HG03460 (cell line): ENCODE results near the gene LMAN1.

Experiments used
- ATAC-seq: cut with Tn5 transposase; IDR thresholded peaks from one replicate; pipeline ENCODE4 v1.9.1; 2021; ENCODE audit not compliant: unreplicated experiment

Gene LMAN1

DNA sequence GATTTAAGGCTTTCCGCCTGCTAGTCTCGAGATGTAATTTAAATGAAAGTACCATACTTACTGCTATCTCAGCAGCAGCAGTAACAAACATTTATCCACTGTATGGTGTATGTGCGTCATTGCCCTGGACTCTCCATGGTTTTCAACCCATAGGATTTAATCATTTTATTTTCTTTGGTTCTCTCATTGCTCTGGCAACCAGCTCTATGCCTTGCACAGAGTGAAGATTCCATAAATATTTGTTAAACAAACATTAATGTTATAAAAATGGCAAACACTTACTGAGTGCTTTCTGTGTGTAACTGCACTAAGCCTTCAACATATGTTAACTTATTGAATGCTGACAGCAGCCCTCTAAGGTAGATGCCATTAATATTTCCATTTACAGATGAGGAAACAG lies 1.3 kb upstream of the LMAN1 start:
- ATAC-seq = no peak

GRCh38 chr18:59359576-59359952 lies 499 bp upstream of the LMAN1 start:
- ATAC-seq = peak; percentile 13

GRCh38 chr18:59358414-59358711 lies 702 bp downstream of the LMAN1 start:
- ATAC-seq = no peak

DNA sequence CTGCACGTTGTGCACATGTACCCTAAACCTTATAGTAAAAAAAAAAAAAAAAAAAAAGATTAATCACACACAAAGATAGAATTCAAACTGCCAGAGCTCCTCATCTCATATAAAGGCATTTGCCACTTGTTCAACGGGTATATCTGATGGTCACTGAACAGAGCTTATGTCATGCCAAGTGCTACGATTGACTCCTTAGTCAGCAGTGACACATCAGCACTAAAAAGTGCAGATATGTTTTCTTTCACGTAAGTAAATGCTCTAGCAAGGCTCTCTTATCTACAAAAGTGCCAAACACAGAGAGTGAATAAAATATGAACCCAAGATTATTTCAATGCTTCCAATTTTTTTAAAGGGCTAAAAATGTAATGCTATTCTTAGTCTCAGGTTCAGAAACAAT lies 1.1 kb downstream of the LMAN1 start:
- ATAC-seq = no peak

- ATAC-seq = no peak
Observed at GRCh38 chr18:59354731-59355130, 4.3 kb downstream of the LMAN1 start.

DNA sequence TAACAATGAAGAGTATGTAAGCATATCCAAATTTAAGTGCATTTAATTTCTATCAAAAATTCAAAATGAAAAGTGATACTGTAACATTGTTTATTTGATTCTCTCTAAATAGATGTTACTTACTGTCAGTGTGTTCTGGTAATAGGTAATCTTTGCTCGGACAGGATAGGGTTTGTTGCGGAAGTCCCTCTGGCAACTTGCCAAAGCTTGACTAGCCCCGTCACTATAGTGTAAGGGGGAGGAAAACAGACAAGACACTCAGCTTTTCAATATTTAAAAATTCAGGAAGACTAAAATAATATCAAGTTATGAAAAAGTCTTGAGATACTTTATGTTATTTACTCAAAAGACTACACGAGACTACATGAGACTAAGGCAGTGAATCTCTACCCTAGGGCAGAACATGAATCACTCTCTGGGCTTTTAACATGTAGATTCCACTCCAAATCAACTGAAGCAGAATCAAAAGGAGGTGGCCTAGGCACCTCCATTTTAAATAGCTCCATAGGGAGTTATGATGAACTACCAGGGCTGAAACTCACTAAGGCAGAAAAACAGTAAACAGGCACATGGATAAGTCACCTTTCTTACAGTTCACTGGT lies 5.9 kb downstream of the LMAN1 start:
- ATAC-seq = no peak

GRCh38 chr18:59352250-59352855 lies 6.7 kb downstream of the LMAN1 start:
- ATAC-seq = no peak

DNA sequence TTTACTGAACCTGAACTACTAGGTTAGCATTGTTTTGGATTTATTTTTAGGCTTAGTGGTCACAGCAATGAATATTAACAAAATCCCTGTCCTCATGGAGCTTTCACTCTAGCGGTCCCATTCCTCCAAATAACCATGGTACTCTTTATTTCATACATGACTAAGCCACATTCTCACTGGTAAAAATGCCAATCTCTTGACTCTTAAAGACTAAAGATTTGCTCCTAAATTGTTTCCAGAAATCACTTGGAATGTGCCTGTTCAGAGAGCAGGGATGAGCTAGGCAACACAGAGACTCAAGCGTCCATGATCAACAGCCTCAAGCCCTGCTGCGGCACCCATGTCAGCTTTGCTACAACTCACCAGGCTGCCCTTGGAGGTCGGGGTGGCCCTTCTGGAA lies 13.5 kb downstream of the LMAN1 start:
- no peak for ATAC-seq

- ATAC-seq = no peak
Observed at GRCh38 chr18:59344996-59345395, 14.1 kb downstream of the LMAN1 start.

- no peak for ATAC-seq
Observed at GRCh38 chr18:59343926-59344325, 15.1 kb downstream of the LMAN1 start.

- ATAC-seq = no peak
Observed at GRCh38 chr18:59340817-59341216, 18.2 kb downstream of the LMAN1 start.

- no peak for ATAC-seq
Observed at GRCh38 chr18:59340312-59340711, 18.8 kb downstream of the LMAN1 start.

- no peak for ATAC-seq
Observed at GRCh38 chr18:59332986-59333385, 26.1 kb downstream of the LMAN1 start.

DNA sequence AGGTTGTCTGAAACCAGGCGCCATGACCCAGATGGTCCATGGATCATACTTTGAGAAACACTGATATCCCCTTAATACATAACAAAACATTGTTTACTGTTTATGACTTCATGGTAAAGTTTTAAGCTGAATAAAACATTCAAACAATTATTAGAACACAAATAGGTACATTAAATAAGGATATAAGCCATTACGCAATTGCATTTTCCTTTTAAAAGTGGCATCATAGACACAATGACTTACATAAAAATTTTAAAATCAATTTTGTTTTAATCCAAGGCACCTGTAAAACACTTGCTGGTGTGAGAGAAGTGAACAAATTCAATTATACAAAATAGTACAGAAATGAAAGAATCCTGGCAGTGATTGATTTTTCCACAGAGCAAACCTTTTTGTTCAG lies 30.4 kb downstream of the LMAN1 start:
- no peak for ATAC-seq

GRCh38 chr18:59325965-59326364 lies 33.1 kb downstream of the LMAN1 start:
- ATAC-seq = no peak

DNA sequence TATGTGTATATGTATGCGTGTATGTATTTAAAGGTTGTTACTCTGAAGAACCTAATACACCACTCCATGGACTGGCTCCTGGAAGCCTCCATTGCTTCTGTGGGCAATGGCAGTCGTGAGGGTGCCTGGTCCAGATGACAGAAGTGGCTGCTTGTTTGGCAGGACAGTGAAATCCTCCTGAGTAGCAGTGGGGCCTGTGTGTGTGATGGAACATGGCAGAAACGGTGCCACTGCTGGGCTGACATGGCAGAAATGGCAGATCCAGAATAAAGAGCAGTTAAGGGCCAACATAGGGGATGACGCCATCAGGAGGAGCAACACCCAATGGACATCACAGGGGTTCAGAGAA lies 34.5 kb downstream of the LMAN1 start:
- no peak for ATAC-seq

DNA sequence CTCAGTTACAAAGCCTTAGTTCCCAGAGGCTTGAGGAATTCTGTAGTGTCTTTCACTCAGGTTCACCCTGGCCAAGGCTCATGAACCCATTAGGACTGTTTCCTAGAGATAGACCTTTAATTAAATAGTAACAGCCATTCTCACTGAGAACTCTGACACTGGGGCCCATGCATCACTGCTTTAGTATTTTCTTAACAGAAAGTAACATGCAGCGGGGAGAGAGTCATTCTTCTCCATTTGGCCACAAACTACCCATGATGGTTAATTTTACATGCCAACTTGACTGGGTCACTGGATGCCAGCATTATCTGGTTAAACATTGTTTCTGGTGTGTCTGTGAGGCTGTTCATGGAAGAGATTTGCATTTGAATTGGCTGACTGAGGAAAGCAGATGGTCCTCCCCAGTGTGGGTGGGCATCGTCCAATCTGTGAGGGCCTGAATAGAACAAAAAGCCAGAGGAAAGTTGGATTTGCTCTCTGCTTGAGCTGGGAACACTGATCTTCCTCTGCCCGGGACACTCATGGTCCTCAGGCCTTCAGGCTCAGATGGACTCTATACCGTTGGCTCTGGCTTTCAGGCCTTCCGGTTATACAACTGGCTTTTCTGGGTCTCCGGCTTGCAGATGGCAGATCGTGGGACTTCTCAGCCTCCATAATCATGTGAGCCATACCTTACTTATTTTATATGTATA lies 35.0 kb downstream of the LMAN1 start:
- ATAC-seq = no peak

GRCh38 chr18:59318460-59319050 lies 40.5 kb downstream of the LMAN1 start, which contains the start of gene CPLX4:
CPLX4 (minus strand) TSS chr18:59318649; CDS start chr18:59318462, 187 bp downstream.
- no peak for ATAC-seq

GRCh38 chr18:59311631-59312030 lies 47.4 kb downstream of the LMAN1 start:
- ATAC-seq = no peak

GRCh38 chr18:59308938-59309260 lies 50.2 kb downstream of the LMAN1 start:
- no peak for ATAC-seq

GRCh38 chr18:59308248-59308937 lies 50.7 kb downstream of the LMAN1 start:
- ATAC-seq = peak; percentile 87

- ATAC-seq = no peak
Observed at GRCh38 chr18:59306640-59307039, 52.4 kb downstream of the LMAN1 start.
